Inflammatory macrophage (primary cell): ENCODE measurements around the gene CDK1.
A peak's percentile ranks its signal among the peaks of the same experiment; 100 is the strongest.

Experiments
- DNase-seq, 2 donors: peaks; one replicate each; pipeline ENCODE4 v3.0.0-alpha.2; 2020 to 2022

CDK1 gene

DNA sequence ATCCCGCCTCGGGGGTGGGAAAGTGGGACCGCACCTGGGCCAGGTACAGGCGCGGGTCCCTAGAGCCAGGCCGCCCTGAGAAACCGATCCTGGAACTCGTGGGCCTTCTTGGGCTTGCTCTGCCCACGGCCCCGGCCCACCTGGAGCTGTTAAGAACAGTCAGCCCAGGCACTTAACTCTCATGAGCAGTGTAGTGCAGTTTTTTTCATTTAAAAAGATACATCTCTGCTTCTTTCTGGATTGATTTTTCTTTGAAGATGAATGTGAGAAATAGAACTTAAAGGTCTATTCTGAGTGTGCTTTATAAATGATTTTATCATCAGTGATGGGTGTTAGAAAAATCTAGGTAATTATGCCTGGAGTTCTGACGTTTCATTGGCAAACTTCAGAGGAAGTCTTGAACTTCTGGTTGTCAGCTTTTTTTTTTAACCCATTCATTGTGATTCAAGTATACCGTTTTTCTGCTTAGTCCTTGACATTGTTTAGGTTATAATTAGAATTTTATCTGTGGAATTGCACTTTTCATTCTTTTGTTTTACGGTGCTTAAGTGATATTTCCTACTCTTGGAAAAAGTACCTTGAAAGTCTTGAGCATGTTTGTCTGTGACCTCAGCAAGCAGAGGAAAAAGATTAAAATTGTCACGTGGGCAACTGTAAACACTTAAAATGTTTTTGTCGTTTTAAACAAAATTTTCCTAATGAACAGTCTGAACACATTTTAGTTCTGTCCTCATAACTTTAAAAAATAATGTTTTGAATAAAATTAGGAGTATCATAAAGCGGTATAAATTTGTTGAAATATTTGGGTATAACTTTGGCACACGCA, 906 bp downstream of the CDK1 start:
- peak in 1 of 2 donors; percentile 2 for DNase-seq

DNA sequence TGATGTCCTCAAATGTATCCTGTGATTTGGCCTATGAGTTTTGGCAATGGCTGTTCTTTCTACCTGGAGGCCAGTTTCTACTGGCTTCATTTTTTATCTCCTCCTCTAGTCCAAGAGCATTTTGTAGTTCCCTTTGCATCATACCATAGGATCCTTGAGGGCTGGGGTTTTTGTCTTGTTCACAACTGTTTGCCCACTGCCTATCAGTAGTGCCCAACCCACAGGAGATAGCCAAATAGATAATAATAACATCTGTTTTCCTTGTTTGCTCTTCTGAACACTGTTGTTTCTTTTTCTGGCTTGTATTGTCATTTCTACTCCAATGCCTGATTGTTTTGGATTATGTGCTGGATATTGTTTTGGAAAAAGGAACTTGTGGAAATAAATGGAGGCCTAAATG, 3.4 kb downstream of the CDK1 start:
- DNase-seq, result no peak

DNA sequence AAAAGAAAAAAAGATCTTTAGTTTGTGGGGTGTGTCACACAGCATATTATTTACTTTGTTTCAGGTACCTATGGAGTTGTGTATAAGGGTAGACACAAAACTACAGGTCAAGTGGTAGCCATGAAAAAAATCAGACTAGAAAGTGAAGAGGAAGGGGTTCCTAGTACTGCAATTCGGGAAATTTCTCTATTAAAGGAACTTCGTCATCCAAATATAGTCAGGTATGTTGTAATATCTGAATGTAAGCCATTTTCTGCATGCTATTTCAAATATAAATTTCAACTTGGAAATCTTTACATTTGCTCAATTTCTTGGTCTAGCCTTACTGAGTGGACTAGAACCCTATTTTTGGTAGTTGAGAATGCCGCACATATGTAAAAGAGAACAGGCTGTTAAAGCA, 6.4 kb downstream of the CDK1 start:
- DNase-seq, result peak in 1 of 2 donors; percentile 34

DNA sequence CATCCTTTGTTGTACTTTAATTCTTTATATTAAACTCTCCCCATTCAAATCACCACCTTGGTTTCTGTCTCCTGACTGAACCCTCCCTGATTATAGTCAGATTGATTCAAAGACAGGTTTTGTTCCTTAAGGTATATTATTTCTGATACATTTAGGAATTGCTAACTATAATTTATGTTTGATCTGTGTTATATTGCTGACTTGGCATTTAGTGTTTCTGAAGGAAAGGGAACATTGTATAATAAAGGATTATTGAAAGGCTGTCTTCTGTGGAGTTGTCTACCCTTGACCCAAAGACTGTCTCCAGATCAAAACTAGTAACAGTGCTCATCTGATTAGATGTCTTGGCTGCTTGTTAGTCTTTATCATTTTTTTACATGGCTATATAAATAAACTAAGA, 10.3 kb downstream of the CDK1 start:
- no peak for DNase-seq

DNA sequence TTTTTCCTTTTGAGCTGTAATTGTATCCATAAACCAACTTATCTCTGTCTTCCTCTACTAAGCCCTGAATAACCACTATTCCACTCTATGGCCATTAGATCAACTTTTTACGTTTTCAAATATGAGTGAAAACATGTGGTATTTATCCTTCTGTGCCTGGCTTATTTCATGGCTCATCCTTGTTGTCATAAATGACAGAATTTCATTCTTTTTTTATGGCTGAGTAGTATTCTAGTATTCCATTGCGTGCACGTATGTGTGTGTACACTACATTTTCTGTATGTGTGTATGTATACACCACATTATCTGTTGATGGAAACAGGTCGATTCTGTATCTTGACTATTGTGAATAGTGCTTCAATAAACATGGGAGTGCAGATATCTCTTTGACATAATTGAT, 11.1 kb downstream of the CDK1 start:
- DNase-seq, result no peak

DNA sequence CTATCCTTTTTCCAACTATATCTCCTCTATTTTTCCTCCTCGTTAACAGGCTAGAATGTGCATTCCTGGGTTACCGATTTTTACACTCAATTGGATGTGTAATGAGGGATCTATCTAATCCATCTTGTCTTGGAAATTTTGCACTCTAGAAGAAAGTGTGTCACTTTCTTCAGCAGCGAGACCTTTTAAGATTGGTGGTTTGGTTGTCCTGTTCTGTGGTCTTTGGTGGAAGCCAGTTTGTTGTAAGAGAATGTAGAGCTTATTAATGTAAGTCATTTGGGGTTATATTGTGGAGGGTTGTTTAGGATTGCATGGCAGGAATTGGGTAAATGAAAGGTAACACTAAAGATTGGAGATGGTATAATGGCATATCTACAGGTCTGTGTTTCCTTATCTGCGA, 16.7 kb downstream of the CDK1 start:
- no peak for DNase-seq

DNA sequence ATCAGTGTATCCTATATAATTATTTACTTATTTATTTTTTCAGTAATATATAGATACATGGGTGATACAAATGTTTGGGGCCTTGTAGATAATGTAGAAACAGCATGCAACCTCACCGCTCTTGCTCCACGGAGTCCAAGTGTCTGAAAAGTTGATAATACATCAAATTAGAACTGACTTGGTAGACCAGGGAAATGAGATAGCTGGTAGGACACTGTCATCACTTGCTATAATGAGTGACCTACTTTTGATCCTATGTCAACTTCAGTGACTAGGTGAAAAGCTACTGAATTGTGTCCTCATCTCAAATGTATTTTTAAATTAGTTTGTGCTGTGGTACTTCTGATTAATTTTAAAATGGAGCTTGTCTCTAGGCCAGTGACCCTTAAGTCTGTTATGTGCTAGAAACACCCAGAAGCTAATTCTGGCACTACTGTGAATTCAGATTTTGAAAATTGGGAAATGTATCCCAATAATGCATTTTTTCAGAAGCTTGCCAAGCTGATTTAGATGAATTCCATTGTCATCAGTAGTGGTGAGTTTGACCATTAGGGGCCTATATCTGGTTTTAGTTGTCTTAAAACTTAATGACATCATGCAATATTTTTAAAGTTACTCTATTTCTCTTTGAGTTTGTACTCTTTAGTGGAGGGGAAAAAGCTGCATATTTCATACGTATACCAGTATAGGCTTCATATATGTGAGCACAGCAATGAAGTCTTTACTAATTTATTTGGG, 17.4 kb downstream of the CDK1 start:
- DNase-seq, result no peak

DNA sequence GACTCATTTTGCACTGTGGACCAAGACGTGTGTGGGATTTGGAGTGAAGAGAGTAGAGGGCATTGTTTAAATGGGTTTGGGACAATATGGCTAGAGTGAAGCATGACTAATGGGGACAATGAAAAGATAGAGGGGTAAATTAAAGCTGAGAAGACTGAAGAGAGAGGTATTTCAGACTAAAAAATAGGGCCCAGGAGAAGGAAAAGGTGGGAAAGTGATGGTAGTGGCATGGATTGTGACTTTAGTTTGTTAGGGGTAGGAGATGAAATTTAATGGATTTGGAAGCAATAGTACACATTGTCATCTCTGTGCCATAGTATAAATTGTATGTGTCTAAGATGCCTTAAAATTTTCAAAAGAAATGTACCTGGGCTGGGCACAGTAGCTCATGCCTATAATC, 18.2 kb downstream of the CDK1 start:
- DNase-seq, result no peak

DNA sequence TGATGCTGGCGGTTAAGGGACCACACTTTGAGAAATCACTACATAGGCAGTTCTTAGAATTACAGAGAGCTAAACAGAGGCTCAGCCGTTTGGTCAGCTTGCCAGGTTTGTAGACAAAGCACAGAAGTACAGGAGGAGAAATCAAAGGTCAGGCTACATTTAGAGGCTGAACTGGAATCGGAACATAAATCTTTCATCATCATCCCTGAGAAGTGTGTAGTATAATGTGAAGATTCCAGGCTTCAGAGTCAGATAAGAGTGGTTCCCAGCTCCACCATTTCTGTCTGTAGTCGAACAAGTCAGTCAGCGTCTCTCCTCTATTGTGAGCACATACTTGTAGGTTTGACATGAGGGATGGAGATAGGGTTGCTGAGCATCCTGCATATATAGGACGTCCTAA, 18.9 kb downstream of the CDK1 start:
- DNase-seq, result no peak

DNA sequence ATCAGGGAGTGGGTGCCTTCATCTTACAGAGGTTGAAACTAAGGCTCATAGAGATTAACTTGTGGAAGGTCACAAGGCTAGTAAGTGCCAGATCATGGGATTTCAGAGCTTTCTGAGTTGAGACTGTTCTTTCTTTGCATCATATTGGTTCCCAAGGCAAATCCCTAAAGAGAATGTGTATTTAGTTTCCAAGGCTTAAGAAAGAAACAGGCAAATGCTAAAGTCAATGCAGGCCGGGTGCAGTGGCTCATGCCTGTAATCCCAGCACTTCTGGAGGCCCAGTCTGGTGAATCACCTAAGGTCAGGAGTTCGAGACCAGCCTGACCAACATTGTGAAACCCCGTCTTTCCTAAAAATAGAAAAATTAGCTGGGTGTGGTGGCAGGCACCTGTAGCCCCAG, 19.8 kb downstream of the CDK1 start:
- no peak for DNase-seq

DNA sequence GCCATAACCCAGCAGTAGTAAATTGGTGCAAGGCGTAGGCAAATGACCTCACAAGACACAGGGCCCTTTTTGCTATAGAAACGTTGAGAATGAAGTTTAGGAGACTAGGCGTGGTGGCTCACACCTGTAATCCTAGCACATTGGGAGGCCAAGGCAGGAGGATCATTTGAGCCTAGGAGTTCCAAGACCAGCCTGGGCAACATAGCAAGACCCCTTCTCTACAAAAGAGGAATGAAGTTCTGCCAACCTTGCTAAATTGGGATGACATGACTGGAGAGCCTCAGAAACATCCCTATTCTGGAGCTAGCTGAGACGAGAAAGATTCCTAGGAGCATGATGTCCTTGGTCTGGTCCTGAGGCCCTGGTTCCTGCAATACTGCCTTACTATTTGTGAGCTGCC, 20.6 kb downstream of the CDK1 start:
- DNase-seq, result no peak

DNA sequence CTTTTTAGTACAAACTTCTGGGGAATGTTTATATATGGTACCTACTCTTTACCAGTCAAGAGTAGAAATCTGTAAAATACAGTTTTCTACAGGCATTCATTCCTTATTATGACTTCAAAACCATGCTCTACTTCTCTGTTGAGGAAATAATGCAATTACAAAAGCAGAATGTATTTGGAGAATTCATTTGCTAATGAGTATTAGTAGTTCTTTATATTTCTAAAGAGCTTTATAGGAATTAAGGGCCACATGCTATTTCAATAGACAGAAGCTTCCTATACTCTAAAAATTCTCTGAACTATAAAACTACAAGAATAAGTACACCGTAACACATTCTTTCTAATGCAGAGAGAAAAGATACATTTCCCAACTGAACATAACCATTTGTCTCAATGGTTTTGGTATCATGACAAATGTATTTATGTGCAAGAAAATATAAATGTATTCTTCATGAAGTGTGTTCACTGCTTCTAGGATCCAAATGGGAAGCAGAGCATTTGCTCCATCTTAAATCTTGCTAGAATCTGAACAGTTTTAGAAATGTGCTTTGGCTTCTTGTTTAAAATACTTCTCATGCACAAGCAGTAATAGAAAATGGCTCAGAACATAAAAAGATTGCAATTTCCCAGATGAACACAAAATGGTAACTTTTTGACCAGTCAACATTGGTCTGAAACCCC, 21.8 kb downstream of the CDK1 start:
- no peak for DNase-seq

DNA sequence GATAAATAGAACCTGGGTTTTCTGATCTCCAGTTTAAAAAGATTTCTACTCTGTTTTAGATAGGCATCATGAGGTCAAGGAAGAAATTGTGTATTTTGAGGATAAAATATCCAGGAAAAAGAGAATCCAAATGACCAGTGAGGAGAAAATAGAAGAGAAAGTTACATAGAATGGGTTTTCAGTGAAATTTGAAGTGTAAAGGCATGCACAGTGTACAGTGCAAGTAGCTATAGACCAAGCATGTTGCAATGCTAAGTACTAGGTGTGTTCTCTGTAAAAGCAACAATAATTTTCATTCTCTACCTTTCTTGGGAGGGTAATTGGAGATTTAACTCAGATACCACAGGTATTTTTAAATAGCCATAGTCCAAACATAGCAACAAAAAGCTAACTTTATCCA, 22.6 kb downstream of the CDK1 start:
- DNase-seq, result no peak

DNA sequence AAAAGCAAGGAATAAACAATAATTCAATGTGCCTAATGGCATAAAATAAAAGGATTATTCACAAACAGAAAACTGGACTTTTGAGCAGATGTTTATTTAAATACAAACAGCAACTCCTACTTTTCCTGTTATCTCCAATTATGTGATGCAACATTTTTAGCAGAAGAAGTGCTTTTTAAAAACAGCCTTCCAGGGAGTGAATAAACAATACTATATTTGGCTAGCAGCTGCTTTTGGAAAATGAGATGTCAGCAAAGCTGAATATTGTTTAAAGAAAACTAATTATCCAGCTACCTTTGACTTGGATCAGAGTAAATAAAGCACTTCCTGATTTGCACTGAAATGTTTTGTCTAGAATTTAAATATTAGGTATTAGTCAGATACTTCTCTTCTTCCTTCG, 23.2 kb downstream of the CDK1 start:
- DNase-seq, result no peak

DNA sequence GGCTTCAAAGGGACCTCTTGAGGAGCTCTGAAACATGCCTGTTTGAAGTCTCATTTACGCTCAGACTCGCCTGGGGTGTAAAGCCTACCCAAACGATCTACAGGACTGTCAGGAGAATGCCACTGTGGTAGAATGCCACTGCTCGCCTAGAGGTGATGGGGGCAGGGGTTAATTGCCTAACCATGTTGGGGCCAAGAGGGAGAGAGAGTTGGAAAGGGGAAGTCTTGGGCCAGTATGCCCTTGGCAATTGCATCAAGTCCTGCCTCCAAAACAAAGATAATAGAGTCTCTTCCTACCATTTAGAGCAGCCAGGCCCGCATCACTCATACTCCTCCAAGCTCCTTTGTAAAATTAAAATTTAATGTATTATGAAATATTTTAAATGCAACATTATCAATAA, 25.2 kb downstream of the CDK1 start:
- DNase-seq, result peak in 1 of 2 donors; percentile 26

DNA sequence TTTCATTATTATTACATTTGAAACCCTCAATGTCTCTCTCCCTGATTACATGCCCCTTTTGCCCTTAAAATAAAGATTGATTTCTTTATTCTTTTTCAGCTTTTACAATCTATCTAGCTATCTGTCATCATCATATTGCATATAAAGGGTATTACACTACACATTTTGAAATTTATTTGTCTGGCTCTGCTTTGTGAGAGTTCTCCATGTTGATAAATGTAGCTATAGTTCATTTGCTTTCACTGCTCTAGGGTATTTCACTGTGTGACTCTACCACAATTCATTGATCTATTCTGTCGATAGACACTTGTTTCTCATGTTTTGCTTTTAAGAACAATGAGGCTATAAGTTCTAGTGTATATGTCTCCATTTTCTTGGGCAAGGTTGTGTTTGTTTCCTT, 25.6 kb downstream of the CDK1 start:
- no peak for DNase-seq

DNA sequence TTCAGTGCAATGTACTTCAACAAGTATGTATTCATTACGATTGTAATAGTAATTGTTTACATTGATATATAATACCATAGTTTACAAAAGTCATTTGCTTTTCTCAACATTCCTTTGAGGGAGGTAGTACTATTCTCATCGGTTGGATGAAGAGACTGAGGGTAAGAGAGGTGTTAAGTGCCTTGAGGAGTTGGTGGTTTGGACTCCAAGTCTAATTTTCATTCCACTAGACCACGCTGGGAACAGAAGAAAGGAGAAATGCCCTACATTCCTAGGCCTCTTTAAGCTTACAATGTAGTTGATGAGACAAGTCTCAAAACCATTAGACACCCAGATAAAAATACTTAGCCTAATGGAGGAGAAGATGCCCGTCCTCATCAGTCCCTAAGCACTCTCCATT, 28.6 kb downstream of the CDK1 start:
- DNase-seq, result no peak

DNA sequence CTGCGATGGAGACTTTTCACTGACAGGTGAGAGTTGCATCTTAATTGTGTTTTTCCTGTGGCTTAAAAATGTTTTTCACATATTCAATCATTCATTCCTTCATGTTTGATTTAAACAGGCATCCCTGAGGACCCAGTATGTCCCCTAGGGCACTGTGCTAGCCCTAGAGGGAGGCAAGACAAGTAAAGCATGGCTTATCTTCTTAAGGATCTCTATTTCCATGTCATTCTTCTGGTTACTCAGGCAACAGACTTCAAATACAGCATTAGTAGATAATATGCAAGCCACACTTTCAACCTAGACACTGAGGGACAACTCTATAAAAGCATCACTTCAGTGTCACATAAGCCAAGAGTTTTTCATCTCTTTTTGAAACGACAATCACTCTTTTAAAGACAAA, 29.2 kb downstream of the CDK1 start:
- DNase-seq, result no peak

DNA sequence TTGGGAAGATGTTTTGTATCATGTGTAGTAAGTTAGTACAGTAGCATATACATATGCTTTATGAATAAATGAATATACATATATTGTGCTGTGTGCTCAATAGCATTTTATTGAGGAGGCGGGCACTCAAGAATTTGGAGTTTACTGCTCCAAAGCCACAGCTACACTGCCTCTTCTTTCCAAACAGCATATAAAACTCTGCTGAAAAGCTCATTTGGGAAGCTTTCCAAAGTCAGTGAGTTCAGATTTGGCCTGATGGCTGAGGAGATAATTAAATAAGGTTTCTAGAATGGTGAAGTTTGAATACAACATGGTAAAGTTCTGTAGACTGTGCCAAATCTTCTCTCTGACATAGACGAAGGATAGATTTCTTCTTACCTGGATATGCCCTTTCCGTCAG, 29.8 kb downstream of the CDK1 start:
- no peak for DNase-seq

DNA sequence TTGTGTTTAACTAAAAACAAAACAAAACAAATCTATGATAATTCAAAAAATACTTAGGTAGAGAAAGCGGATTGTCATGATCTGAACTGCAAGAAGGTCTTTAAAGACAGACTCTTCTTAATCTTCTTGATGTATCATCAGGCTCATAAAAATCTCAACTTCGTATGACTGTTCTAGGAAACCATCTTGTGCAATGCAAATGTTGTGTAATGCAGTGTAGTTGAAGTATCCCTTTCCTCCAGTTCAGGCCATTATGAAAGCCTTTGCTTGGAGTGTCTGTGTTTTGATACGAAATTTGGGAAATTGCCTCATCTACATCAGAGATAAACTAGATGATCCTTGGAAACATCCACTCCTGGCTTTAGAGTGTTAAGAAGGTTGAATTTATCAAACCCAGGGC, 30.9 kb downstream of the CDK1 start:
- DNase-seq, result peak; percentile 84 to 92

DNA sequence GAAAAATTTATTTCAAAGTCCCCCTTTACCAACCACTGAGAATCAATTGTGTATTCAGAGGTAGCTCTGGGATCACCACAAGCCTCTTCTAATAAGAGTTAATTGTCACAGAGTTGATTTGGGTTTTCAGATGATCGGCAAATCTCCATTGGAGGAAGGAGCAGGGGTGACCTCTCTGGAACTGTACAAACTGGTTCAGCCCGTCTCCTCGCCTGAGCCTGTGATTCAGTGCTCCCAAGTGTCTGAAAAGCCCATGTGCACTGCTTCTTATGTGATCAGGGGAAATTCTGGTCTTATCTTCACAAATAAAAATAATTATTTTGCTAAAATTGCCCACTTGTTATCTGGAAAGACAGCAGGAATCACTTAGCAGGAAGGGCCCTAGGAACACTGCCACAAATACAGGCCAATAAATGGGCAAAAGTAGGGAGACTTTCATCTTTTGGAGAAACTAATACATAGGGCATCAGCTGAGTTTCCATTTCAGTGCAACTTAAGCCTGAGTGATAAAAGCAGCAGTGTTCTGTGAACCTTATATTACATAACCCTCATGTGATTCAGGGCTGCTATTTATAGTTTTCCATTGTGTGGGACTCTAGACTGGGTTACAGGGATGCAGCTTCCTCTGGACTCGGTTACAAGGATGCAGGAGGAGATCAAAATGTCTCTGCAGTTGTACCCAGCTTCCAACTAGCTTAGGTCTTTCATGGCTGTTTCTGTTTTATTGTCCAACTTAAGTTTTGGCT, 32.3 kb downstream of the CDK1 start:
- DNase-seq, result peak; percentile 78 to 79

DNA sequence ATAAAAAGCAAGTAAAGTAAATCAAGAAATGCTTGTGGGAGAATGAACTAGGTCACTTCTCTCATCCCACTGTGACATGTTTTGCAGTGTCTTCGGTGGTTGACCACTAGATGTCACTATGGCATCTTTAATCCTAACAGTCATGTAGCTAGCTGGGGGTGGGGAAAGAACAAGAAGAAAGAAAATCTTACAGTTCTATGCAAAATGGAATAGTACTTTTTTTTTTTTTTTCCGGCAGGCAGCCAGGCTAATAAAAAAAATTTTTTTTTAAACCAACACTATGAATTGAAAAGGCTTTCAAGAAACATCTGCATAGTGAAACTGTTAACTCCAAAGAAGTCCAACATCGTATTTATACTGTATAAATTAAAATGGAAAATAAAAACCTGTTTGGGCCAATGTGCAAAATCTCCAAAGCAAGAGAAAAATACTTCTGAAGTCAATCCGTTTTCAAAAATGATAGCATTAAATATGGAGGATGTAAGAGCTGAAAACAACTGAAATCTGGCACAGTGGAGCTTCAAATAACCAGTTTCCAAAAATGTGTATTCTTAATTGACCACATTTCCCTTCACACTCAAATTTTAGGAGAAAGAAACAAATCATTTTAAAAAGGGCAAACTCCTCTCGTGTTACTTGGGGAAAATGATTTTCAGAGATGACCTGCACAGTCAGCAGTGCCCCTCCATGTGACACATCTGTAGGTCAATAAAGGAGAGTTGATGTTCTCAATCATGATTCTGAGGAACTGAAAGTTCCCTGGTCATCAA, 38.5 kb downstream of the CDK1 start:
- DNase-seq, result peak; percentile 74 to 78
